ELR (cell line): ENCODE measurements around the gene SPATS2.
"Not testable (repeated sequence)": the region's sequence is repeated elsewhere in the genome, so short reads cannot be mapped to it uniquely, and the experiment has no call there.

ENCODE experiments used
- DNase-seq: peaks from one replicate; pipeline ENCODE4 v3.0.0-alpha.2; 2015; ENCODE audit warnings: low read depth

The SPATS2 gene

DNA sequence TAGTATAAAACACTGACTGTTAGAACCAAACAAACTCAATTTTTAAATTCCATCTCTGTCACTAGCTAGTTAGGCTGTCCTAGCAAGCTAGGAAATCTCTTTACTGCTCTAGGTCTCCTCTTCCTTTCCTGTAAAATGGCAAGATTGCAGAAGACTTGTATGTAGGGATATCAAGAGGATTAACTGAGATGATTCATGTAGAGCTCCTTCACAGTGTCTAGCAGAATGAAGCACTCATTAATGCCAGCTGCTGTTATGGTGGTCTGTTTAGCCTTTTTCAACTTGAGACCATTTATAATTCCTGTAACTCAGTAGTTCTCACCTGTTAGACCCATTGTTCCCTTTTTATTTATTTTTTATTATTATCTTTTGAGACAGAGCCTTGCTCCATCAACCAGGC is 103.7 kb downstream of the SPATS2 start:
- DNase-seq, result no peak

DNA sequence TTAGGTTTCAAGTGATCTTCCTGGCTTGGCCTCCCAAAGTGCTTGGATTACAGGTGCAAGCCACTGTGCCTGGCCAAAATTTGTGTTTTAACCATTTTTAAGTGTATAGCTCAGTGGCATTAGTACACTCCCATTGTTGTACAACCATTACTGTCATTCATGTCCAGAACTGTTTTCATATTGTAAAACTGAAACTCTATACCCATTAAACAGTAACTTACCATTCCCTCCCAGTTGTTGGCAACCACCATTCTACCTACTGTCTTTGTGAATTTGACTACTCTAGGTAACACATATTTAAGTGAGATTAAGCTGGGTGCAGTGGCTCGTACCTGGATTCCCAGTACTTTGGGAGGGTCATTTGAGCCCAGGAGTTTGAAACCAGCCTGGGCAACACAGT is 104.3 kb downstream of the SPATS2 start:
- DNase-seq, result no peak

DNA sequence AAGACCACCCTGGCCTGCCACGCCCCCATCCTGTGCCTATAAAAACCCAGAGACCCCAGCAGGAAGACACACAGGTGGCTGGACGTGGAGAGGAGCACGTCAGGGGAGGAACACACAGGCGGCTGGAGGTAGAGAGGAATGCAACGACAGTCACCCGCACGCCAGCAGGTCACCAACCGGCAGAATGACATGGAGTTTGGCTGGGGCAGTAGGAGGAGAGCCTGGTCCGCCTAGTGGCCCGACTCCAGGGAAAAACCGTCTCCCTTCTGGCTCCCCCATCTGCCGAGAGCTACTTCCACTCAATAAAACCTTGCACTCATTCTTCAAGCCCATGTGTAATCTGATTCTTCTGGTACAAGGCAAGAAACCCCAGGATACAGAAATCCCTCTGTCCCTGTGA is 108.8 kb downstream of the SPATS2 start:
- DNase-seq, result no peak

DNA sequence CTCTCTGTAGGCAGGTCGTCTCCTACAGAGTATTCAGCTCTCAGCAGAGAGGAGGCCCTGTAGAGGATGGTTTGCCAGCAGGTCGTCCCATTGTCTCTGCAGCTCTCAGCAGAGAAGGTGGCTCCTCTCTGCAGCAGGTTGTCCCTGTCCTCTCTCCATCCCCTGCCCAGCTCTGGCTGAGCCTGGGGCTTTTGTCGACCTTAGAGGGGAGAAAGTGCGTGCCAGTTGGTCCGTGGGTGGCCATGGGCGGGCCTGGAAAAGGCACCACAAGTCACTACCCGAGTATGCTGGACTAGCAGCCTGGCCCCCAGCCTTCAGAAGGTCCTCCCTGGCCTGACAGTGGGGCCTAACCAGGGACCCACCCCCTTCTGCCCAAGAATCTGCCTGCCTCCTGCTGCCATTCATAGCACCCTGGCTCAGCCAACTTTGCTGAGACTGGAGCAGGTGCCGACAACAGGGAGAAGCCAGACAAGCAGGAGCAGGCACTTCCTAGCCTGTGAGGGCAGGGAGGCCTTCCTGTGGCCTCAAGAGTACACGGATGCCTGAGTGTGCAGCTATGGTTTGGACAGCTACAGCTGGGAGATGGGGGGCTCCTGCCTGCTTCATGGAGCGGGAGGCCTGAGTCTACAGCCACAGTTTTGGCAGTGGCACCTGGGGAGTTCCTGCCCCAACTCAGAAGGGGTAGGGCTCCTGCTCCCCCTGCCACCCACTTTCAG is 111.8 kb downstream of the SPATS2 start:
- no peak for DNase-seq

DNA sequence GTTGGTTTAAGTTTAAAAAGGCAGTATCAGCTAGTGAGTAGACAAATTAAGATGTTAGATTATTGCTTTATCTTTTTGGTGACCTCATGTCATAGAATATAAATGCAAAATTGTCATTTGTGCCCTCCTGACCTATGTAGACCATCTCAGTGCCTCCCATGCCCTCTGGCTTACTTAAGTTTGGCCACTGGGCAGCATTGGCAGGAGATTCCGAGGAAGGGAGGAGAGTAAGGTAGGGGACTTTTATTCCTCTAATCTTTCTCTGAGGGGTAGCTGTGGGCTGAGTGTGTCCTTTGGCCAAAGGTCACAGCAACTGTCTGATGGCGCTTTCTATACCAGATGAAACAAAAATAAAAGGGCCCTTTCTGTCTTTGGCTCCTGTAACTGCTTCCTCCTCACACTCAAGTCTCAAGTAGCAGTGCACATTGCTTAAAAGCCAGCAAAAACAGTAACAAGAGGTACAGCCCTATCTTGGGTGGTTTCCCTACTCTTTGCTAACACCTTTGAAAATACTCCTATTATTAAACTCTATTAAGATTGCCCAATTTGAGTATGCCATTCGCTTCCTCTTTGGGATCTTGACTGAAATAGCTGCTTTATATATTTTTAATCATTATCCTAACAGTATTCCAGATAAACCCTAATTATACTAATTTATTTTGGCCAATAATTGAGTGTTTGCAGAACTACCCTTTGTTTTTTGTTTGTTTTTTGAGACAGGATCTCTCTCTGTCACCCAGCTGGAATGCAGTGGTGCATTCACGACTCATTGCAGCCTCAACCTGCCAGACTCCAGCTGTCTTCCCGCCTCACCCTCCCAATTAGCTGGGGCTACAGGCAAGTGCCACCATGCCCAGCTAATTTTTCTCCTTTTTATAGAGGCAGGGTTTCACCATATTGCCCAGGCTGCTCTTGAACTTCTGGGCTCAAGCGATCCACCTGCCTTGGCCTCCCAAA is 115.1 kb downstream of the SPATS2 start:
- DNase-seq, result peak; percentile 58

DNA sequence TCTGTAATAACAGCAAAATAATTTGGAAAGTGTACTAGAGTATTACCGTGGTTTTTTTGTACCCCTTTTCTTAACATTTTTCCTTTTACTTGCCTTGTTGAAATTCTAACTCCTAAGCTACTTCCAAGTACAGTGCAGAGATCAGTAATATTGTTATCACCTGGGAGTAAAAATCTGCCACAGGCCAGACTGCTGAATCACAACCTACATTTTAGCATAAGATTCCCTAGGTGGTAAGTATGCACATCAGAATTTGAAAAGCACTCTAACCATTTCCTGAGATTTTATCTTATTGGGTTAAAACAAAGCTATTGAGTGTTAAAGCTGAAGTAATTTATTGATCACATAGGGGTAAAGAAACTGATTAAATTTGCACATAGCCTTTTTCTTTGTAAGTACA is 116.4 kb downstream of the SPATS2 start:
- DNase-seq, result peak; percentile 42

DNA sequence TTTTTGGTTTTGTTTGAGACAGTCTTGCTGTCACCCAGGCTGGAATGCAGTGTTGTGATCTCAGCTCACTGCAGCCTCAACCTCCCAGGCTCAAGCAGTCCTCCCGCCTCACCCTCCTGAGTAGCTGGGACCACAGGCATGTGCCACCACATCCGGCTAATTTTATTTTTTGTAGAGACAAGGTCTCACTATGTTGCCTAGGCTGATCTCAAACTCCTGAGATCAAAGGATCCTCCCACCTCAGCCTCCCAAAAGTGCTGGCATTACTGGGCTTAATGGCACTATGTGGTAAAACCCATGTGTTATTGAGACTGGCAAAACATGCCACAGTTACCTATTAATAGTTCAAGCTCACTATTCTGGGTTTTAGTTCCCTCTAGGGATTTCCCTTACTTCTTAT is 120.3 kb downstream of the SPATS2 start:
- DNase-seq, result peak; percentile 69

DNA sequence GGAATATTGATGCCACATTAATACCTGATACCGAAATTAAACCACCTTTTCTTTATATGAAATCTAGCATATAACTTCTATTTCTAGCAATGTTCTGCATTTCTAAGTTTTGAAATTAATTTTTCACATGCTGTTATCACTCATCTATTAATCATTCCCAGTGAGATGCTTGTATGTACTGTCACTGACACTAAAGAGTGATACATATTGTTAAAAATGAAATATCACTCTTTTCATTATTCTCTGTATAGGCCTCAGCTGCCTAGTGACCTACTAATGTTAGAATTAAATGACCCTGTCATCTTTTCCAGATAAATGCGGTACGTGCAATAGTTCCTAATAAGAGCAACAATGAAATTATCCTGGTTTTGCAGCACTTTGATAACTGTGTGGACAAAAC is 121.9 kb downstream of the SPATS2 start:
- peak; percentile 58 for DNase-seq

DNA sequence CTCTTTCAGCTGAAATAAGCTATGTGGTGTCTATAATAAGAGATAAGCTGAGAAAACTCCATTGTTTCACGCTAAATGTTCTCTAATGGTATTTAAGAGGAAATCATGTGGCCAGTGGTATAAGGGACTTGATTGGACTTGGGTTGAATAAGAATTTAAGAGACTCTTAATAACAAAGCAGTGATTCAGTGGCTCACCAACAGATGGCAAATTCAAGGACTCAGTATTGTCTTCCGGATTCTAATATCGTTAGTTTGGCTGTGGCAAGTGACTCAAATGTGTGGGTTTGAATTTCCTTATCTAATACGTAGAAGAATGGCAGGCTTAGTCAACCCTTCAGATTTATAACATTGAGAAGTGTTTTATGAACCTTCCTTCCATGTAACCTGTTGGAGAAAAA is 122.5 kb downstream of the SPATS2 start:
- peak; percentile 97 for DNase-seq

DNA sequence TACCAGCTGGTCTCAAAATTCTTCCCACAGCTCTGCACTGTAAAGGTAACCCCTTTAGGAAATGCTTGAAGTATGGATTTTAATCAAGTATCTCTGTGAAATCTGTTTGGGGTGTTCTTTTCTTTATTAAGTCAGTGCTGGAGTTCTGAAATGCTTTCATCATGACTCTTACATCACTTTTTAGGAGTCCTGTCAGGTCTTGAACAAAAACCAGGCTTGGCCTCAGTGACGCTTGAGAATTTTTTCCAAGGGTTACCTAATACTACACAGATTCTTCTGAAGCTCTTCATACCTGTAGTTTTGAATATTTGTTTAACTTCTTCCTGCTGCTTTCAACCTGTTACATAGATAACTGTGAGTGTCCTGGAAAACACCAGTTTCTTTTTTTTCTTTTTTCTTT is 124.6 kb downstream of the SPATS2 start:
- no peak for DNase-seq

DNA sequence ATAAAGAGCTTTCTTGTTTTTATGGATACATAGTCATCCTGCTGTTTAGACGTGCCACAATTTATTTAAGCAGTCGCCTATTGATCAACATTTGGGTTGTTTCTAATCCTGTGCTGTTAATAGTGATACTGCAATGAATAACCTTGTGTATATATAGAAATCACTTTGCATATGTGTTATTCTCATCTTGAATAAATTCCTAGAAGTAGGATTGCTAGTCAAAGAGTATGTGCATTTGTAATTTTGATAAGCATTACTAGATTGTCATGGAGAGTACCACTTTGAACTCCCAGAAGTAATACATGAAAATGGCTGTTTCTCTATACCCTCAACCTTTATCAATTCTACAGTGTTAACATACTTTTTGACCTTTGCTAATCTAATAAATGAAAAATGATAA is 126.6 kb downstream of the SPATS2 start:
- no peak for DNase-seq

DNA sequence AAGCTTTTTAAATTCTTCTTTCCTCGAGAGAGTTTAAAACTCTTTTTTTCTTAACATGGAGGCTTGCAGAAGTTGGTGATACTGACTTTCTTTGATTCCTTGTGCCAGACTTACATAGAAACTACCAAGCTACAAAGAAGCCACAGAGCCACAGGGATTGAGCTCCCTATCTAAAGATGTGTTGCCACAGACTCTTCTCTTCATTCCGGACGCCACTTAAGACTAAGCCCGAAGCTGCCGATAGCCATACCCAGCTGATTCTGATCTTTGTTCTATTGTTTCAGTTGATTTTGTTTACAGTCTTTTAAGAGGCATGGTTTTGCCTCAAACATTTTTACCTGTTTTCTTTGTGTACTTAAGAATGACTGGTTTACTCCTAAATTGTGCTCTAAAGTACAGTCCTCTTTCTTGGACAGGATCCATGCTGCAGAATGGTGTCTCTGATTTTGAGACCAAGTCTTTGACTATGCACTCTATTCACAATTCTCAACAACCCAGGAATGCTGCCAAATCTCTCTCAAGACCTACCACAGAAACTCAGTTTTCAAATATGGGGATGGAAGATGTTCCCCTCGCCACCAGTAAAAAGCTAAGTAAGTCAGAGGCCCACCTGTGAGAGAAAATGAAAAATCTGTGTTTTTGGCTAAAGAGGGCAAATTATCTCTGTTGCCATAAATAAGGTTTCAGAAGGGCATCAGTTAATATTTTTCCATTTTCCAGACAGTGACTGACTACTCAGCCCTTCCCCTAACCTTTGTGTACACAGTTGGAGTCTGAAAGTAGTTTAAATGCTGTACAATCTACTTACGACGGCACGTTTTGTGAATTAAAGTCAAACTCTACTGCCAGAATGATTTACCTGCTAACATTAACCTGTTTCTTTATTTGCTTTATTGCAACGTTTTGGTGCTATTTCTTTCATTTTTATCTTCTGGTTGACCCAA is 129.4 kb downstream of the SPATS2 start:
- DNase-seq, result no peak

DNA sequence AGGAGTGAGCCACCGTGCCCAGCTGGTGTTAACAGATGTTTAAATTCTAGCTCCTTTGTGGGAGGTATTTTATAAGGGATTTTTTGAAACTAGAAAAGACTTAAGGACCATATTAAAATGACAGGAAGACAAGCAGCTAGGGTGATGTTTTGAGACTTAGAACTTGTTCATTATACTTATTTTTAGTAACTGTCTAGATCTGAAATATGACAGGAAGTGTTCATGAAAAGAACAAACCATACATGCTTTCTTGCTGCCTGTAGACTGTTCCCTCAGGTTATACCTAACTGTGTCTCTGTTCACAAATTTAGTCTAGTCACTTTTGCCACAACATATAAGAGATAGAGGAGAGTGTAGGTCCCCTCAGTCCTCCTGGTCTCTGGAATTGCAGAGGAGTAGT is 134.6 kb downstream of the SPATS2 start:
- DNase-seq, result no peak

DNA sequence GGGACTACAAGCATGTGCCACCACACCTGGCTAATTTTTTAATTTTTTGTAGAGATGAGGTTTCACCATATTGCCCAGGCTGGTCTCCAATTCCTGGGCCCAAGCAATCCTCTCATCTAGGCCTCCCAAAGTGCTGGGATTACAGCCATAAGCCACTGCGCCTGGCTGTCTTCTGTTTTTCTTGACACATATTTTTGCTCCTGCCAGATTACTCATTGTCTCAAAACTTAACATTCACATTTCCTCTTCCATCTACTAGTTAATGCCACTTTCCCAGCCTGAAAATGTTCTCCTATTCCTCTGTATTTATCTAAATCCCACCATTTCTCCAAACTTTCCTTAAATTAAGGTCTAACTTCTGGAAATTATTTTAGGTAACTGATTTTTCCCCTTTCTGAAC is 135.3 kb downstream of the SPATS2 start:
- peak; percentile 43 for DNase-seq

DNA sequence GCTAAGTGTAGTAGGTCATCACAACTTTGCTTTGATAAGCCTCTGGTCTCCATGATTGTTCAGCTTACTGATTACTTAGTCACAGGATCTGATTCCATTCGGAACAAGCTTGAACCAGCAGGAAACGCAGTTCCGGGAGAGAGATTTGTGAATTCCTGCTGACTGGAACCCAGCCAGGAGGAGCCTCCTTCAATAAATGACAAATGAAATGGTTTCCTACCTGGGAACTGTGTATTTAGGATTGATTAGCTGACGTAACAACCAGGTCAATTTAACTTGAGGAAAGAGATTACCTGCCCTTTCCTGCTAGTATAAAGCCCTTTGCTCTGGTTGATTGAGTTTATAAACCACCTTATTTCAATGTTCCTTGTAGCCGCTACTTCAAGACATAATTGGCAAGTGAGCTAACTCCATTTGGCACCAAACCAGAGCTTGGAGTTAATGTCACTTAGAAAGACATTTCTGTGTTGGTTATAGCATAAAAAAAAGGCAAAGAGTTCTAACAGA is 136.5 kb downstream of the SPATS2 start:
- DNase-seq, result peak; percentile 95

DNA sequence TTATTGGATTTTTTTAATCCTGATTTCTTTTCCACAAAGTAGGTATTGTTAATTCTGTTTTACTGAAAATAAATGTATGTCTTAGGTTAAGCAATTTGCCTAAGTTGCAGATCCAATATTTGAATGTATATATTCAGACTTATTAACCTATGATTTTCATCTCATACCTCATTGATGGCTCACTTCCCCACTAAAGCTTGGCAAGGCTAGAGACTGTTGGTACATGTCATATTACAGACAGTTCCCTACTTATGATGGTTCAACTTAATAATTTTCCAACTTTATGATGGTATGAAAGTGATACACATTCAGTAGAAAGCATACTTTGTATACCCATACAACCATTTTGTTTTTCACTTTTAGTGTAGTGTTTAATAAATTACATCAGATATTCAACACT is 138.4 kb downstream of the SPATS2 start:
- DNase-seq, result peak; percentile 84

DNA sequence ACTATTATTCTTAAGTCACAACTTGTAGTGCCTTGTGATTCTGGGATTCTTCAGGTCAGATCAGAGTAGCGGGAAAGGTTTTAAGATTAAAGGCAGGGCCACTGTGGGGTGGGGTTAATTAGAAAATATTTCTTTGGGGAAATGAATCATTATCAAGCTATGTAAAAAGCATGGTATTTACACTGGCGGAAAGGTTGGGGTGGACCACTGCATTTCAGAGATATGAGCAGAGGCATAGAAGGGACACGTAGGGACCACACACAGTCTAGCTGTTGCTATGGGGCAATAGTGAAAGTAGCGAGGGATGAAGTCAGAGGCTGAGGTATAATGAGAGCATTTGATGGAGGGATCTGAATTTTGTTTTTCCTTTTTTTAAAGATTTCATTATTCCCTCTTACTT is 139.9 kb downstream of the SPATS2 start:
- DNase-seq, result peak; percentile 99

DNA sequence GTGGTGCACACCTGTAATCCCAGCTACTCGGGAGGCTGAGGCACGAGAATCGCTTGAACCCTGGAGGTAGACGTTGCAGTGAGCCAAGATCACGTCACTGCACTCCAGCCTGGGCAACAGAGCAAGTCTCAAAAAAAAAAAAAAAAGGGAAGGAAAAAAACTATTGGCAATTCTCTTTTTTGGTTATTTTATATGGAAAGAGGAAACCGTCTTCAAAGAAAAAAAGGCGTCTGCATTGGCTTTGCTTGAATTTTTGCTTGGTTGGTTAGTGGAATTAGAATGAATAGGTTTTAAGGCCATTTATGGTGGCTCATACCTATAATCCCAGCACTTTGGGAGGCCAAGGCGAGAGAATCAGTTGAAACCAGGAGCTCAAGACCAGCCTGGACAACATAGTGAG is 142.4 kb downstream of the SPATS2 start:
- not testable (repeated sequence) for DNase-seq

DNA sequence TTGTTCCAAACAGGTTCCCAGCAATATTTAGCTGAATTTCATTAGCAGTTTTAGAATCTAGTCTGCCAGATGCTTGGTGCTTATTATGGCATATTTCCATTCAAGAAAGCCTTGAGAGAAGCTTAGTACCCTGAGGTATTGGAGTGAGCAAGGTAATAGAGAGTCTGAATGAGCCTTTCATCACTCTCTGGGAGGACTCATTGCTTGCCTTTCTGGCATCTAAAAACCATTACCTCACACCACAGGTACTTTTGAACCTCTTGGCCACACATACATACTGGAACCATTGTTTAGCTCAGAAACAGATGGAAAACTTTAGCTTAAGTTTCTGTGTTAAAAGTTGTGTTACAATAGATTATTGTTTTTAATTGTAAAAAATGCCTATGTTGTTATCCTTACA is 144.1 kb downstream of the SPATS2 start:
- DNase-seq, result no peak

DNA sequence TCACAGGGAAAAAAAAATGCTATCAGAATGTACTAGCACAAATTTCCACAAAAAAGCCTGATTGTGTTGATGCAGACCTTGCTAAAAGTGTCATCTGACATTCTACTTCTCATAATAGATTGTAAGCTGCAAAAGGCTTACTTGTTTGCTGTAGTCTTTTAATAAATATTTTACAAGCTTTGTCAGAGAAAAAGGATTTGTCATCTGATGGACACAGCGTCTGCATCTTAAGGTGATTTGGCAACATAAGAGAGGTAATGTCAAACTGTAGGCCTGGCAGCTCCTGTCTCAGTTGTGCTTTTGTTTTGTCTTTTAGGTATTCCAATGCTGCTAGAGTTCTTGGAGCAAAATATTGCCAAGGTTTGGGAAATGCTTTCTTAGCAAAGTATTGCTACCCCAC is 145.3 kb downstream of the SPATS2 start:
- no peak for DNase-seq

DNA sequence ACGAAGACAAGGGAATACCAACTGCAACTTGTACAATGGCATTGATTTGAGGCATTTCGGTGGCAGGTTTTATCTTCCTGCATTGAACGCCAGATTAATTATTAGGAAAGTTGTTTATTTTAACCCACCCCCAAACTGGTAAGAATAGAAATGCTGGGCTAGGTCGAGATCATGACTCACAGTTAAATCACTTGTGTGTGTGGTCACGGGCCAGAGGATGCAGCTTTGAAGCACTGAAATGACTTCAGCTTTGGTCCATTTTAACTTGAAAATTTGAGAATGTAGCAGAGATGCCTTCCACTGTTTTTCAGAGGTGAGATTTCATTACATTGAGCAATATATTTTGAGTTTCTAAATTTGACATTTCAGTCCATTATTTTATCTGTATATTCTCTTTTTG is 148.0 kb downstream of the SPATS2 start:
- peak; percentile 95 for DNase-seq
